ENCODE data around the gene FAAP20.

FAAP20 gene

DNA sequence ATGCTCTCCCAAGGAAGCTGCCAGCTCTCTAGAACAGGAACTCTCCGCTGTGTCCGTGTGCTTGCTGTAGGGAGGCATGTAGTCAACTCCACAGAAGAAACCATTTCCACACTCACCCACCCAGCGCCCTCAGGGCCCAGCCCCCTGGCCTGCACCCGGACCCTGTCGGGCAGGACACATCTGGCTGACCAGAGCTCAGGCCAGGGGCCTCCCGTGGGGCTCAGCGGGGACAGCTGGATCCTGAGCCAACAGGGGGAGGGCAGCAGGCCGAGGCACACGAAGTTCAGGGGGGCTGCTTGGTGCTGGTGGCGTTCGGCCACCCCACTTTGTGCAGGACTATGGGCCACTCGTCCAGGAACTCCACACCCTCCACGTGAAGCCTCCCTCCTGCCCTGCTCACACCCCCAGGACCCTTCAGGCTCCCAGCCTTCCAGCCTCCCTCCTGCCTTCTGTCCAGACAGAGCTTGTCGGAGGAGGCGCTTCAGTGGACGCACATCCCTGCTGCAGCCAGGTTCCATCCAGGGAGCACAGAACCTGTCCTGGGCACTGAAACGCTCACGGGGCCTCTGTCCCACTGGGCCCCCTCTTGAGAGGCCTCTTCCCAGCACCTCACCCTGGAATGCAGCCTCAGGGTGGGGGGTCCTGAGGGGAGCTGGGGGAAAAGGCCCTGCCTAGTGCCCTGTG, 15.0 kb upstream of the FAAP20 start:
- no peak for DNase-seq

GRCh38 chr1:2208309-2209239, 14.0 kb upstream of the FAAP20 start:
- DNase-seq = no peak

DNA sequence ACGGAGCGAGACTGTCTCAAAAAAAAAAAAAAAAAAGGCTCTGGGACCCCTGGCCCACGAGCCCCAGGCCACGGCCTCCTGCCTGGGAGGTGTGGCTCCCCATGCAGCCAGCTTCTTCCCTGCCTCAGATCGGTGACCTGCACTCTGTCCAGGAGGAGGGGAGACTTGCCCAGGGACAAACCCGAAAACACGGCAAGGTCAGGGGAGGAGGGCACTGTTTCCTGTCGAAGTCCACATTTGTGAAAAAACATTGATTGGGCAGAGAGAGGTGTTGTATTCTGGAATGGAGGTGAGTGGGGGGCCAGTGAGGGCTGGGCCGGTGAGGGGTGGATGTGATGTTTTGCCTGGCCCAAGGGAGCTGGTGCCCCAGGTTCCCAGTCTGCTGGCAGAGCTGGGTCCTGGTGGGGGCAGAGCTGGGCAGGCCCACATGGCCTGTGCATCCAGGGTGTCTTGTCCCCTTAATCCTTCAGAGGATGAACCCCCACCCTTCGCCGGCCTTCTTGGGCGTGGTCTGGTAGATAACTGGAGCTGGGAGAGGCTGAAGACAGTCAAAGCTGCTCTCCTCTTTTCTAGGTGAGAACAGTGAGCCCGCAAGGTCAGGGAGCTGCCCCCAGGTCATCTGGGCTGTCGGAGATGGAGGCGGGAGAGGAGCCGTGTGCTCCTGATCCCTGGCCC, 12.4 kb upstream of the FAAP20 start:
- no peak for DNase-seq

DNA sequence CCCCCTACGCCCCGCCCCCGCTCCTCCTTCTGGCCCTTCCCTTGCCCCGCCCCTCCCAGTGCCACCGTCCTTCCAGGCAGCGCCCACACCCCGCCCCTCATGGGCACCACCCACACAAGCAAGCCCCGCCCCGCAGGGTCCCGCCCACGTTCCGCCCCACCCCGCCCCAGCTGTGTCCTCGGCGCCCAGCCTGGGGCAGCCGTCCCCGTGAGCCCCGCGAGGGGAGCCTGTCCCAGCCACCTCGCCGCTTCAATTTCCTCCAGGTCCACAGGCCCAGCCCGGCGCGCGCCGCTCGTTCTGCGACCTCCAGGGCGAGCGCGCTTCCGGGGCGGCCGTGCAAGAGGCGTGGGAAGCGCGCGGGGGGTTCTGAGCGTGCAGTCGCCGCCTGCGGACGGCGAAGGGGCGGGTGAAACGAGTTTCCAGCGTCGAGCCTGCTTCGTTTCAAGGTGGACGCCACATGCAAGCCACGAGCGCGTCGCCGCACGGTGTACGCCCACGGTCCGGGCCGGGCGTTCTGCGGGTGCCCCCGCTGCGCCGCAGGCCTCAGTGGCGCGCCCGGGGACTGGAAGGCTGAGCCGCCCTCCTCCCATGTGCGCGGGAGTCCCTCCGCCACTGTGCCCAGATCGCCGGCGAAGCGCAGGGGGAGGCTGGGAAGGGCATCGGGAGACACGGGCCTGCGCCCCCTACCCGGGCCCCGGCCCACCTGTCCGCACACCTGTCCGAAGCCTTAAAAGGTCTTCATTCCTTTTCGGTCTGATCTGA, 10.8 kb upstream of the FAAP20 start:
- DNase-seq = peak; percentile 55 to 70

- peak; percentile 55 to 66 for DNase-seq
These were observed 10.0 kb upstream of the FAAP20 start for GRCh38 chr1:2204415-2205190.

DNA sequence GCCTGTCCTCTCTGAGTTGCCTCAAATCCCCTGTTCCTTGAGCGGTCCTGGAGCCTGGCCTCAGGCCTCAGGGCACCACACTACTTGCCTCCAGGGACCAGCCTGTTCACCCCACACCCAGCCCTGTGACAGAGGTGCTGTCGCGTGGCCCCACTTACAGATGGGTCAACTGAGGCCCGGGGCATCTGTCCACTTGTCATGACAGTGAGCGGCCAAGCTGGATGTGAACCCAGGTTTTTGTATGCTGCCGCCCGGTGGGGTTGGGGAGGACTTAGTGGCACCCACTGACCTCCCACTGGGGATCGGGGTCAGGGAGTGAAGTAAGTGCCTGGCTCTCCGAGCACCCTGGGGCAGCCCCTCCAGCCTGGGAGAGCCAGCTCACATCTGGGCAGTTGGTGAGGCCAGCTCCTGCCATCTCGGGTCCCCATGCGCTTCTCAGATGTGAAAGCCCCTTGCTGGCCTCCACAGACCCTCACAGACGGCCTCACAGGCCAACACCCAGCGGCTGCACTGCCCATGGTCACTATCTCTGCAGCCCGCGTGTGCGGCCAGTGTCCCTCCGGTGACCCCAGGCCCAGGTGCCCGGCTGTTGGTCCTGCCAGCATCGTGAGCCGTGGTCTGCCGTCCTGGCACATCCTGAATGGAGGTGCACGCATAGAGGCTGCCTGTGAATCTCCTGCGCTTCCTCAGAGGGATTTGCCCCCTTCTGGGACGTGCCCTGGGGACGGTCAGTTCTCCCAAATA, 9.3 kb upstream of the FAAP20 start:
- no peak for DNase-seq

DNA sequence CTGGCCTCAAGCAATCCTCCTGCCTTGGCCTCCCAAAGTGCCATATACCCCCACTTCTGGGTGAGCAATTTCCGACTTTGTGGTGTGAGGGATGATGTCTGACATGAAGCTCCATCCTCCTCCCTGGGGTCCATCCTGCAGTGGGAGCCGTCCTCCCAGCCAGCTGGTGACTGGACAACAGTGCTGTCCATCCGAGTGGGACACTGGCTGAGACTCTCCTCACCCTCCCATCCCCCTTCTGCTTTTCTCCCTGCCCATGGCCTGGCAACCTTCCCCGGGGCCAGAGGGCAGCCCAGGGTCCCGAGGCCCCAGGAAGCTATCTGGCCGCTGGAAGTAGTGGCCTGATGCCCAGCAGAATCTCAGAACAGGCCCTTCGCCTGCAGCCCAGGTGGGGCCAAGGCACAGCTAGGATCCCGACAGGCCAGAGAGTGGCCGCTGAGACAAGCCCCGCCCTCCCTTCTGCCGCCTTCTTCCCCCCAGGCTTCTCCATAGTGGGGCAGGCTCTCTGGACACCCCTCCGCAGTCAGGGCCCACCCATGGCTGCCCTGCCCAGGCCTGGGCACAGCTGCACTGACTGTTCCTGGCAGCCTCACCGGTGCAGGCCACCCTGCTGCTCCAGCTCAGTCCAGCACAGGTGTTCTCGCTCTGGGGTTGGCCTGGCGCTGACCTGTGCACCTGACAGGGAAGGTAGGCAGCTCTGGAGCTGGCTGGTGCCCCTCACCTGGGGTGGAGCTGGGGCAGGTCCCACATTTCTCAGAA, 8.4 kb upstream of the FAAP20 start:
- no peak for DNase-seq

GRCh38 chr1:2202008-2202575, 7.5 kb upstream of the FAAP20 start:
- no peak for DNase-seq

GRCh38 chr1:2201062-2201461, 6.5 kb upstream of the FAAP20 start:
- DNase-seq = no peak

GRCh38 chr1:2200308-2200943, 5.9 kb upstream of the FAAP20 start:
- DNase-seq = no peak

DNA sequence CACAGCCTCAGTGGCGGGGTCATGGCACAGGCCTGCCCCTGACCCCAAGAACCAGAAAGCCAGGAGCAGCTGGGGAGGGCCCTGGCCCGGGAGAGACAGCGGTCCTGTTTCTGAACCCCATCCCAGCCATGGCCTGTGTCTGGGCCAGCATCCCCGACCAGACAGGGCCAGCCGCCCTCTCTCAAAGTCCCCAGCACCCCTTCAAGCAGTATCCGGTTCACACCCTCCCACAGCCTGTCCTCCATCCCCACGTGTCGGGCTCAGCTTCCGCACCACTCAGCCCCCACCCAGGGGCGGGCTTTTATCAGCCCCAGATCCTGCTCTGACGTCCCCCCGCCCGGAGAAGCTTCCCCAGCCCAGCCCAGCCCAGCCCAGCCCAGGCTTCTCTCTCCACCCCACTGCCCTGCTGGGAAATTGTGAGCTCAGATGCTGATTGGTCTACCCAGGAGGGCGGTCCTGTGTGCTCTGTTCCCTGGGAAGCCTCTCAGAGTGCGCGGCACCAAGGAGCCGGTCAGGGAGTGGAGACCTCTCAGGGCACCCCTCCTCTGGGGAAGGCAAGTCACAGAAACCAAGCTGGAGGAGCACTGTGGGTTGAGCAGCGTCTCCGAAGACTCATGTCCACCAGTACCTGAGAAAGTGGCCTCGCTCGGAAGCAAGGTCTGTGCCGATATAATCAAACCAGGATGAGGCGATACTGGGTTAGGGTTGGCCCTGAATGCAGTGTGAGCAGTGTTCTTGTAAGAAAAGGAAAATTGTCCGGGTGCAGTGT, 4.7 kb upstream of the FAAP20 start:
- DNase-seq = peak; percentile 82 to 85

DNA sequence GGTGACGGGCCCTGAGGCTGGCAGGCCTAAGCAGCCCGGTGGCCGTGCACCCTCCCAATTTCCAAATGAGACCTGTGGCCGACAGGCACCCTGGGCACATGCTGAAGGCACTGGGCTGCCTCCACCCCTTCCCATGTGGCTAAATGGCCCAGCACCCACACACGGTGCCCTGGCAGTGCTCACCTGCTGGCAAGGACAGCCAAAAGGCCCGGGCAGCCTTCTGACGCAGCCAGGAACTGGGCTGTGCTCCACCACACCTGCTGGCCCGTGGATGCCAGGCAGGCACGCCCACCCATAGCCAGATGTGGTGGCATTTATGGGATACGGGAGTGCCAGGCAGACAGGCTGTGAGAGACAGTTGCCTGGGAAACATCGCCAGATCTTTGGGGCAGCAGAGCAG, 4.0 kb upstream of the FAAP20 start:
- DNase-seq = no peak

DNA sequence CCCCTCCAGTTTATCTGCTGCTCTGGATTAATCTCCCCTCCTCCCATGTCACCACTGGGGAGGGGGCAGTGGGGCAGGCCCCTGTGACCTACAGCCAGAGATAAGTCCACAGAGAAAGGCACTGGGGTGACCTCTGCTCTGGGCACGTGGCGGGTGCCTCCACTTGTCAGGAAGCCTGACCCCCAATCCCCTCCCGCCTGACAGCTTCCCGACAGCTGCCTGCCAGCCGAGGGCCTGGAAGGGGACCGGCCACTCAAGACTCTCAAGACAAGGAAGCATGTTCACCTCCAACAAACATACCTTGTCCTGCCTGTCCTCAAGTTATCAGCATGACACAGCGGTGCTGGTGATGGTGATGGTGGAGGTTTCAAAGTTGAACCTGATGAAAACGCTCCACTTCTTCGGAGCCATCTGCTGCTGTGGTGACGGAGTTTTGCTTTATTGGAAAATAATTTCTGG, 3.2 kb upstream of the FAAP20 start:
- DNase-seq = no peak

DNA sequence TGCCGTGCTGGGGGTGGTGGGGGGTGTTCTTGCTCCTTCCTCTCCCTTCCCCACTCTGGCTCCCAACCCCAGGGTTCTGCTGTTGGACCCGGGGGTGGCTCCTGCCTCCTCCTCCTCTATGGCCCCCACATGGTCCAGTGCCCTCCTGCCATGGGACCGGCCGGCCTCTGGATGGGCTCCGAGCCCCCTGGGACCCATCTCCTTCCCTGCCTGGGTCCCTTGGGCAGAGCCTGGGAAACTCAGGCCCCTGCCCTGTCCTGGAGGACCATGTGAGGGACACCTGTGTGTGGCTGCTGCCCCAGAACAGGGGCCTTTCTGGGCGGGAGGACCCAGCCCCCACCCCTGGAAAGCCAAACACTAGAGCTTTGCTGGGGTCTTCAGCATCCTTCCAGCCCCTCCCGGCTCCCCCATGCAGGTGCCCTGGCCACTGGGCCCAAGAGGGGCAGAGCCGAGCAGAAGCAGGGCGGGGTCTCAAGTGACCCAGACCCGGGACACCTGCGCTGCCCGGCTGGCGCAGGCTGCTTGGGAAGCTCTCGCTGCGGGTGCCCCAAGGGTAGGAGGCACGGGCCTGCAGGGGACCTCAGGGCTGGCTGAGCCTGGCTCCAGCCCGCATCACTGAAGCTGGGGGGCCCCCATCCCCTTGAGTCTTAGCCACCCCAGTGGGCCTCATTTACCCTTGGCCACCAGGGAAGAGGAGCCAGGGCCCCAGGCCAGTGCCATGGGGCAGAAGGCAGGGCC, 2.5 kb upstream of the FAAP20 start:
- no peak for DNase-seq

GRCh38 chr1:2195785-2196184, 1.2 kb upstream of the FAAP20 start:
- no peak for DNase-seq

DNA sequence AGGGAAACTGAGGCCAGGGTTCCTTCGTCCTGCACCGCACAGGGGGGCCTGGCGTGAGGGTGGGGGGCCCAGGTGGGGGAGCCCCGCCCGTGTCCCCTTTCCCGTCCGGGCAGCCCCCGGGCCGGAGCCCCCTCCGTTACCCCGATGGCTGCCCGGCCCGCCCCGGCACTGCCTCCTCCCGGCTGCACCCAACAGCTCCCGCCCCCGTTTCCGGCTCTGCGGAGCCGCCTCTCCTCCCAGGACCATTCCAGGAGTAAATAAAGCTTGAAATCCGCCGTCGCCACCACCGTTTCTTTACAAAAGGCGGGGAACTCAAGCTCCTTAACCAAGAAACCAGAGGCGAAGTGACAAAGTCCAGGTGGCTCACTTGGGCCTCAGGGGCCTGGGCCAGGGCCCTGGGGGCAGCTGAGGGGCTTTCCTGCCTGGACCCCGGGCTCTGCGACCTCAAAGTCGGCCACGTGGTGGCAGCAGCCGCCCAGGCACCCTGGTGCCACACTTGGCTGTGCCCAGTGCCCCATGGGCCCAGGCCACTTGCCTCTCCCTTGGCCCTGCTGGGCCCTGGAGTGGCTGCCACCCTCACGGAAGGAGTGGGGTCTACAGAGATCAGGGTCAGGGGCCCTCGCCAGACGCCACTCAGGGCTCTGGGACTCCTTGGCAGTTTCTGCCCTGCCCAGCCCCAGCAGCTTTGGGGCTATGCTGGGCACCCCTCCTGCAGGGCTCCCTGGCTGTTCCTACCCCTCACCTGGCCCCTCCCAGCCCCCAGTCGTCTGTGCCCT, 514 bp upstream of the FAAP20 start:
- peak; percentile 69 to 84 for DNase-seq

Data from AML-193 (cell line).